Left lobe of liver (tissue), 2 donors: Measurements from ENCODE around the gene PC. TPM values are rescaled to one million over a fixed set of nuclear protein-coding genes. Genes with fewer than 3 reads are reported as not detected.

Source experiments
- ATAC-seq: fragments of 200-7000 bp; cut with Tn5 transposase; one replicate; pipeline ENCODE4 v1.9.1; 2020; ENCODE audit warnings: mild to moderate bottlenecking, moderate library complexity
- DNase-seq: peaks from one replicate; pipeline ENCODE4 v3.0.0-alpha.2; 2020; ENCODE audit warnings: low spot score
- total RNA-seq: library from RNA; stranded (reverse); gene quantifications from one replicate; pipeline ENCODE4 v1.2.1, GENCODE V29; 2021
- donor health status: DM: no; HTN: no; CAD: no; lungs with moderate emphysema.
- donor health status: DM: no; HTN: yes; CAD: no.

The PC gene
- total RNA-seq, 1 donor from 2014 or later, result 392 TPM

DNA sequence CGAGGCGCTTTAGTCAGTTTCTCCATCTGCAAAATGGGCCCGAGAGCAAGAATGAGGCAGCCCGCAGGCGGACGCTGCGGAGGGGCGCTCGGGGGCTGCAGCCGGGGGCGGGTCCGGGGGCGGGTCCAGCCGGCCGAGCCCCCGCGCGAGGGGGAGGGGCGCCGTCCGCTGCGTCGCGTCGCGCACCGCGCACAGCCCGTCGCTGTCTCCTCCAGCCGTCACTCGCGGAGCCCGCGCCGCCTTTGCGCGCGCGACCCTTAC lies 282 bp downstream of the PC start:
- no peak for DNase-seq
- peak; percentile 59 for ATAC-seq

DNA sequence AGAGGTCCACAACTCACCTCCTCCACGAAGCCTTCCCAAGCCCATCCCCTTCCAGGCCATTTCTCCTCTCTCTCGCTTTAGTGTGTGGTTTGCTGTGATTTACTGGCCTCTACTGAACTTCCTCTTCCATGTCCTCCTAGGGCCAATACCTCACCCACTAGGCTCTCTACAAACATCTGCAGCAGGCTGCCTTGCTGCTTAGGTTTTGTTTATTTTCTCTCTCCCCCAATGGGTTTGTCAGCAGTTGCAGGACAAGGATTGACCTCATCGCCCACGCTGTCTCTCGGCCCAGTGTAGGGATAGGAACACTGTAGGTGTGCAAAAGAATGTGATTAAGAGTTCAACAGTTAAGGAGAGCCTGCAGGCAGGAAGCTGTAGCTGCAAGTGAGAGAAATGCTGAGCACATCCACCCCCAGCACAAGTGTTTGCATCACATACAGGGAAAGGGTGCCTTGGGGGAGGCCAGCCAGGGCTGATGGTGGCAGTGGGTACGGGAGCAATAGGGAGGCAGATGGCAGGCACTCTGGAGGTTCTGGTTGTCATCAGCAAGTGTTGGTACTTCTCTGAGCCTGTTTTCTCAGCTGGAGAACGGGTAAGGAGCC lies 1.4 kb downstream of the PC start:
- ATAC-seq (peak; percentile 10), DNase-seq (peak; percentile 58)

DNA sequence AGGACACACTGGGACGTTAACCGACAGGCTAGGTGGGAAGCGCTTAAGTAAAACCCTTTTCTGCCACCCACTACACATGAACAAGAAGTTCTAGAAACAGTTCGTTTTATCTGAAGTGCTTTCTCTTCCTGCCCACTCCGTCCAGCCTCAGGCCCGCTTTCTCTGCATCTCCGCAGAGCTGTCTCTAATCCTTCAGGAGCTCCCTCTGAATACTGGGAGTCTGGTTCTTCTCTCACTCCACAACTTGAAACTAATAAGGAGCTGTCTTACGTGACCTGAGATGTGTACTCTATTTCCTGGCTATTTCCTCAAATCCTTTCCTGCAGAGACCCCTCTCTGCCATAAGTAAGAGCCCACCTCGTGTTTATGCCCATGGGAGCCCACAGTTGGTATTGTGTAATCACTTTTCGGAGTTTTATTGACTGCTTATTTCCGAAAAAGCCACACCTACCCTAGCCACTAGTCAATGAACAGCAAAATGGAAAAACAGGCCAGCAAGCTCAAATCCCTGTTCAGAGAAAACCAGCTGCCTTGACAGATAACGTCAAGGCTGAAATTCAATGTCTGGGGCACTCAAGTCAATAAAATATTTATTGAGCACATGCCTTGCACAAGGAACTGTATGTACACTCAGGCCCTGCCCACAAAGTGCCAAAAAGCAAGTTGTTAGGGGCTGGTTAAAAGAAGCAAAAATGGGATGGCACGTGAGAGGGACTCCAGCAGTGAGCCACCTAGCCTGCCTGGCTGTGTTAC lies 4.9 kb downstream of the PC start:
- DNase-seq, result no peak
- no peak for ATAC-seq

- no peak for DNase-seq
- peak; percentile 56 for ATAC-seq
These were observed 6.3 kb downstream of the PC start for GRCh38 chr11:66951927-66952337.

DNA sequence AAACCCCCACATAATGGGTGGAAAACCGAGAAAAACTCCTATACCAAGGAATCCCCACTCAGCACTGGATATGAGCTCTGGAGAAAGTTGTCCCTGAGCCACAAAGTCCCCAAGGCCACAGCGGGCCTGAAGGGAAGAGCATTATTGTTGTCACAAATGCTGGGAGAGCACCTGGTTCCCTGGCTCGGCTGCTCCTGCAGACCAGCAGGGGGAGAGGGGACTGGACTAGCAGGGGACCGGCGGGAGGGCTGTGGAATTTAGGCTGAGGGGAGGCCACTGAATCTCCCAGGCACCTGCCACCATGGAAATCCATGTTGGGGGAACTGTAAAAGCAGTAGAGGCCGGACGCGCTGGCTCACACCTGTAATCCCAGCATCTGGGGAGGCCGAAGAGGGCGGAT lies 7.0 kb downstream of the PC start:
- ATAC-seq (no peak), DNase-seq (no peak)

- peak; percentile 61 for ATAC-seq
- peak; percentile 56 for DNase-seq
These were observed 8.1 kb downstream of the PC start for GRCh38 chr11:66950112-66950535.

- DNase-seq (no peak), ATAC-seq (no peak)
These were observed 19.5 kb downstream of the PC start for GRCh38 chr11:66938582-66939135.

GRCh38 chr11:66937193-66937733 lies 20.9 kb downstream of the PC start:
- ATAC-seq, result no peak
- no peak for DNase-seq

- DNase-seq, result no peak
- ATAC-seq, result peak; percentile 56
These were observed 21.9 kb downstream of the PC start for GRCh38 chr11:66936311-66936711.

GRCh38 chr11:66934950-66935779 lies 23.0 kb downstream of the PC start:
- ATAC-seq (peak; percentile 63), DNase-seq (no peak)

- ATAC-seq (no peak), DNase-seq (no peak)
These were observed 24.7 kb downstream of the PC start for GRCh38 chr11:66933531-66933930.

GRCh38 chr11:66932543-66932942 lies 25.6 kb downstream of the PC start:
- DNase-seq (no peak), ATAC-seq (no peak)

DNA sequence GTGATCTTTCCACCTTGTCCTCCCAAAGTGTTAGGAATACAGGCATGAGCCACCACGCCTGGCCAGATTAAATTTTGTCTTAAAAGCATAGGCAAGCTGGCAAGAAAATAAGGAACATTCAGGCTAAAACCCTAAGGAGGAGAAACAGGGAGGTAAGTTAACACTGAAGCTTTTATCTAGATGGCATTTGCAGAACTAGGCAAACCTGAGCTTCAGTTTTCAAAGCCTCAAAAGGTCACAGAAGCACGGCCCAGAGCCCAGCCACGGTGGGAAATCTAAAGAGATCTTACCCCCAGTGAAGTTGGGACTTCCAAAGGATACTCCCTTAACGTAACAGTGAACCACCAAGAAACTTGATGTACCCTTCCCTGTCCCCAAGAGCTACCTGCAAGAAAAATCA lies 28.4 kb downstream of the PC start:
- ATAC-seq (no peak), DNase-seq (no peak)

DNA sequence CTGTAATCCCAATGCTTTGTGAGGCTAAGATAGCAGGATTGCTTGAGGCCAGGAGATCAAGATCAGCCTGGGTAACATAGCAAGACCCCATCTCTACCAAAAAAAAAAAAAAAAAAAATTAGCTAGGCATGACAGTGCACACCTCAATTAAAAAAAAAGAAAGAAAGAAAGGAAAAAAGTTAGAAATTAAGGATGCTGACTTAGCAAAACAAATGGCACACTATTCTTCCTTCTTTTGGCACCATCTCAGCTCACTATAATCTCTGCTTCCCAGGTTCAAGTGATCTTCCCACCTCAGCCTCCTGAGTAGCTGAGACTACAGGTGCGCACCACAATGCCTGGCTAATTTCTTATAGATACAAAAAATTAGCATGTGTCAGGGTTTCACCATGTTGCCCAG lies 33.9 kb downstream of the PC start:
- DNase-seq (no peak), ATAC-seq (no peak)

GRCh38 chr11:66922551-66922950 lies 35.6 kb downstream of the PC start:
- no peak for ATAC-seq

GRCh38 chr11:66920978-66921784 lies 37.0 kb downstream of the PC start:
- DNase-seq (no peak), ATAC-seq (no peak)

More at GRCh38 chr11:66922551-66922950, 35.6 kb downstream of the PC start:
- no peak for DNase-seq

DNA sequence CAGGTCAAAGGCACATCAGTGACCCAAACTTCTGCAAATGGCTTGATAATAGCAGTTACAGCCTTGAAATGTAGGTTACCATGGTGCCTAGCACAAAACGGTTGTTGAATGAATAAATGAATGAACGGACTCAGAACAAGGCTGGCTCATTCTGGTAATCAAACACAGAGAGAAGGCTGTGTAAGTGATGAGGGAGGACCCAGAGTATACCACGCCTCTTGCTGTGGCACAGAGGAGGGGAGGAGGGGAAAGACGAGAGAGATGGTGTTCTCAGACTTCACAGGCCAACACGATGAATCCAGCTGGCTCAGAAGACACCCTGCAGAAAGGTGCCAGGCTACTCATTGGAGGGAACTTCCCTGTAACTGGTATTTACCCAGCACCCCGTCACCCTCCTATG lies 38.3 kb downstream of the PC start:
- ATAC-seq (no peak), DNase-seq (no peak)

- no peak for ATAC-seq
- no peak for DNase-seq
These were observed 39.4 kb downstream of the PC start for GRCh38 chr11:66918741-66919140.

DNA sequence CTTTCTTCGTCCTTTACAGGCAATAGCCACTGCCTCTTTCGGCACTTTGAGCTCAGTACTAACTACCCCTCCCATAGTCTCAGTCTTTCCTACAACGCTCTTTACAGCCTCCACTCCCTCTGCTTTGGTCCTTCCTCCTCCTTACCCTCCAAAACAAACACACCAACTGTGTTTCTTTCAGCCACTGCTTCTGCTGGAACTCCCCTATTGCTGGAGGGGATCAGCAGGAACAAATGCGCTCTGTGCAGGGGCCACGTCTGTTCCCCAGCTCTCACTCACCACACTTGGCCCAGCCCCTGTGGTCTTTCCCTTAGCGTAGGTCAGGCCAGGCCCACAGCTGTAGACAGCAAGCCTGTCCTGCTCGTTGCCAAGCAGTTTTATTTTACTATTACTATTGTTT lies 42.3 kb downstream of the PC start:
- no peak for ATAC-seq
- no peak for DNase-seq

- ATAC-seq, result peak; percentile 16
- DNase-seq, result no peak
These were observed 42.9 kb downstream of the PC start for GRCh38 chr11:66915046-66915832.
